GM23338 (cell line): ENCODE data around the gene YBEY. TPM values are rescaled to one million over a fixed set of nuclear protein-coding genes. Genes with fewer than 3 reads are reported as not detected.

Experiments used
- ATAC-seq: fragments of 200-7000 bp; cut with Tn5 transposase; 3 replicates; pipeline ENCODE4 v1.9.1; 2020
- DNase-seq: peaks from one replicate; pipeline ENCODE4 v3.0.0-alpha.2; 2015; ENCODE audit warnings: low spot score
- H2AFZ ChIP-seq: fragments of 200-600 bp; sonication (generic); 2 replicates; pipeline ENCODE4 v1.8.0; 2016; ENCODE audit warnings: antibody characterized with exemption, mild to moderate bottlenecking, moderate library complexity
- H3F3A ChIP-seq: fragments of 200-600 bp; sonication (generic); replicated peaks from 2 replicates; pipeline ENCODE4 v1.8.0; 2017; ENCODE audit warnings: antibody characterized with exemption, mixed run types, low read depth
- H3K27ac ChIP-seq: fragments of 200-600 bp; sonication (generic); 2 replicates; pipeline ENCODE4 v1.6.1; 2016; ENCODE audit warnings: low read depth
- H3K27me3 ChIP-seq: fragments of 200-600 bp; sonication (generic); 2 replicates; pipeline ENCODE4 v1.8.0; 2016; ENCODE audit warnings: mild to moderate bottlenecking, mixed run types, moderate library complexity; ENCODE audit not compliant: insufficient read depth
- H3K36me3 ChIP-seq: fragments of 200-600 bp; sonication (generic); 2 replicates; pipeline ENCODE4 v1.8.0; 2016; ENCODE audit warnings: mild to moderate bottlenecking; ENCODE audit not compliant: insufficient read depth
- H3K4me1 ChIP-seq: fragments of 200-600 bp; sonication (generic); 2 replicates; pipeline ENCODE4 v1.8.0; 2016; ENCODE audit warnings: mild to moderate bottlenecking, moderate library complexity; ENCODE audit not compliant: insufficient read depth
- H3K4me2 ChIP-seq: fragments of 200-600 bp; sonication (generic); 2 replicates; pipeline ENCODE4 v1.7.1; 2017; ENCODE audit warnings: mixed run types
- H3K4me3 ChIP-seq: fragments of 200-600 bp; sonication (generic); 2 replicates; pipeline ENCODE4 v1.6.1; 2016; ENCODE audit warnings: mixed run types
- H3K79me2 ChIP-seq: fragments of 200-600 bp; sonication (generic); replicated peaks from 2 replicates; pipeline ENCODE4 v1.8.0; 2017; ENCODE audit warnings: mild to moderate bottlenecking; ENCODE audit not compliant: insufficient read depth
- H3K9me2 ChIP-seq: fragments of 200-600 bp; sonication (generic); 2 replicates; pipeline ENCODE4 v1.8.0; 2017; ENCODE audit not compliant: insufficient read depth
- H4K20me1 ChIP-seq: fragments of 200-600 bp; sonication (generic); replicated peaks from 2 replicates; pipeline ENCODE4 v1.8.0; 2017; ENCODE audit warnings: mild to moderate bottlenecking; ENCODE audit not compliant: insufficient read depth
- H3K27ac Mint-ChIP-seq: 2 replicates; pipeline ENCODE4 v1.8.0; 2020; ENCODE audit warnings: inconsistent platforms, mild to moderate bottlenecking, moderate library complexity, mixed read lengths
- H3K27me3 Mint-ChIP-seq: 3 replicates; pipeline ENCODE4 v1.8.0; 2022; ENCODE audit warnings: low read depth, mild to moderate bottlenecking, moderate library complexity, mixed read lengths, inconsistent platforms; ENCODE audit not compliant: insufficient read depth, poor library complexity
- H3K36me3 Mint-ChIP-seq: 3 replicates; pipeline ENCODE4 v1.8.0; 2021; ENCODE audit warnings: low read depth, mild to moderate bottlenecking, inconsistent platforms, moderate library complexity, mixed read lengths
- H3K4me1 Mint-ChIP-seq: 3 replicates; pipeline ENCODE4 v1.8.0; 2020; ENCODE audit warnings: mild to moderate bottlenecking, inconsistent platforms, mixed read lengths
- H3K4me3 Mint-ChIP-seq: 3 replicates; pipeline ENCODE4 v1.8.0; 2021; ENCODE audit warnings: moderate library complexity, mild to moderate bottlenecking, inconsistent platforms, mixed read lengths
- H3K9me3 Mint-ChIP-seq: 3 replicates; pipeline ENCODE4 v1.8.0; 2020; ENCODE audit warnings: moderate library complexity, mild to moderate bottlenecking, inconsistent platforms, mixed read lengths
- CREB1 ChIP-seq: fragments of 250-450 bp; sonication (Bioruptor Pico); IDR thresholded peaks from 2 replicates; pipeline ENCODE4 v1.5.0; 2020; ENCODE audit warnings: low read depth, mild to moderate bottlenecking, moderate library complexity
- EZH2 ChIP-seq: fragments of 200-600 bp; sonication (generic); IDR thresholded peaks from one replicate; pipeline ENCODE4 v1.8.0; 2017; ENCODE audit warnings: antibody characterized with exemption, mild to moderate bottlenecking, low read depth; ENCODE audit not compliant: unreplicated experiment
- EZH2phosphoT487 ChIP-seq: fragments of 200-600 bp; sonication (generic); IDR thresholded peaks from one replicate; pipeline ENCODE4 v1.8.1; 2018; ENCODE audit warnings: antibody characterized with exemption; ENCODE audit not compliant: unreplicated experiment
- NANOG ChIP-seq: IDR thresholded peaks from 2 replicates; pipeline ENCODE4 v1.6.1; 2016; ENCODE audit warnings: antibody characterized with exemption, borderline replicate concordance
- POLR2AphosphoS5 ChIP-seq: IDR thresholded peaks from 2 replicates; pipeline ENCODE4 v1.6.1; 2016; ENCODE audit warnings: antibody characterized with exemption, low read depth
- STAT1 ChIP-seq: IDR thresholded peaks from one replicate; pipeline ENCODE4 v1.6.1; 2016; ENCODE audit warnings: antibody characterized with exemption; ENCODE audit not compliant: unreplicated experiment
- ZNF114 ChIP-seq: fragments of 250-450 bp; sonication (Bioruptor Pico); IDR thresholded peaks from 2 replicates; pipeline ENCODE4 v1.5.0; 2020; ENCODE audit warnings: mild to moderate bottlenecking, moderate library complexity
- polyA plus RNA-seq: library from polyadenylated mRNA; unstranded; fragments of >200 nt; fragmentation: Nextera tagmentation; extraction: Ambion mirVana; gene quantifications from 2 replicates; pipeline ENCODE4 v1.2.1, GENCODE V29; 2016
- total RNA-seq: library from RNA; depleted of rRNA; stranded (reverse); fragments of >200 nt; shearing (Covaris generic); gene quantifications from 2 replicates; pipeline ENCODE4 v1.2.3, GENCODE V29; 2014
- TF ChIP-seq, protein P1 (sequence below): IDR thresholded peaks from 2 replicates; pipeline ENCODE4 v1.6.1; 2016; ENCODE audit warnings: antibody characterized with exemption
- TF ChIP-seq, protein P2 (sequence below): IDR thresholded peaks from one replicate; pipeline ENCODE4 v1.6.1; 2018; ENCODE audit warnings: antibody characterized with exemption; ENCODE audit not compliant: unreplicated experiment
- TF ChIP-seq, protein P3 (sequence below), 2 experiments: fragments of 200-600 bp in 1 of 2; sonication (generic) in 1 of 2; conservative IDR thresholded peaks; 2 replicates each; pipeline versions ENCODE4 v1.5.1 to v1.6.1; 2016 to 2017; ENCODE audit warnings: antibody characterized with exemption in 2 of 2, low read depth in 2 of 2, mild to moderate bottlenecking in 2 of 2, moderate library complexity in 1 of 2
- TF ChIP-seq, protein P4 (sequence below): fragments of 250-450 bp; sonication (Bioruptor Pico); IDR thresholded peaks from 2 replicates; pipeline ENCODE4 v1.5.0; 2020; ENCODE audit warnings: mild to moderate bottlenecking, moderate library complexity

Gene YBEY
- total and polyA plus RNA-seq, 2 experiments from 2014 or later = 28.1 to 31.8 TPM

DNA sequence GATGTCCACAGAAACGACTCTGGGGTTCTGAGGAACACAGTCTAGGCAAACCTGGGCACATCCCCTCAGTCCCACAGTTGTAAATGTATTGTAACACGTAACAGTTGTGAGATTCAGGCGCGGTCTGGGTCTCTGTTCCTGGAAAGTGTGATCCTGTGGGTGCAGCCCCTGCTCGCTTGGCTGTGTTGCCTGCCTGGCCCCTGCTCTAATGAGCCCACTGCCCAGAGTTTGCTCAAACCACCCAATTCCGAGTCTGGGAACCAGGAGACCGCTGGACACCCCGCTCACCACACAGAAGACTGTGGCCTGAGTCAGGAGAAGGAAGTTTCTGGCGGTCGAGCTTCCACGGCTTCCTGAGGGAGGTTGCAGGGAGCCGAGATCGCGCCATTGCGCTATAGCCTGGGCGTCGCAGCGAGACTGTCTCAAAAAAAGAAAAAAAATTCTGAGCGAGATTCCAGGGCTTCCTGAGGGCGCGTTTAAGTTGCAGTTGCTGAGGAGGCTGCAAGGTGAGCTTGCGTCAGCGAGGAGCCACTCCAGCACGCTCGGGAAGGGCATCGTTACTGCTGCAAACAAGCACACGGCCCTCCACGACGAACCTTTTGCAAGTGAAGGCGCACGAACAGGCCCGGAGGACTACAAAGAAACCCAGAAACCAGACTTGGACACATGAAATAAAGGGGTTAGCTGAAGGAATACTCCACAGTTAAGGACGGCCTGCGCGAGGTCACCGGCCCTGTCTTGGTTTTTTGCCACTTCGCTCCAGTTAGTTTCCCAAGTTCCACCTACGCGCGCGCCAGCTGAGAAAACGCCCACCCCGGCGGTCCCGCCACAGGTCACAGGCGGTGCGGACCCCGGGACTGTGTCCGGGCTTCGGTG is 36.4 kb downstream of the YBEY start:
- H3K4me1 Mint-ChIP-seq = peaks cover 41% of the 10 kb centered on the region
- peak overlapping the region; percentile 100 for H3K4me2 ChIP-seq
- H3K36me3 Mint-ChIP-seq = peaks cover 39% of the 10 kb centered on the region
- peaks cover 6% of the 10 kb centered on the region; the same call in 1 of the 2 replicates for H3K36me3 ChIP-seq
- no peaks in the 10 kb centered on the region for H3K27me3 ChIP-seq
- no peak overlapping the region for H2AFZ ChIP-seq
- peaks cover 19% of the 10 kb centered on the region for H3F3A ChIP-seq
- peaks cover 16% of the 10 kb centered on the region for H3K27me3 Mint-ChIP-seq
- DNase-seq (peak; percentile 45), ATAC-seq (no peak)
- peaks cover 25% of the 10 kb centered on the region for H4K20me1 ChIP-seq
- peak overlapping the region; percentile 97 for H3K4me3 Mint-ChIP-seq
- H3K9me3 Mint-ChIP-seq = 0 out of 3 replicates have a peak, but pooled peaks cover 4% of the 10 kb centered on the region
- peak overlapping the region; percentile 98 for H3K4me3 ChIP-seq
- H3K27ac ChIP-seq = peak overlapping the region; percentile 96
- H3K9me2 ChIP-seq = no peaks in the 10 kb centered on the region
- H3K79me2 ChIP-seq = peaks cover 52% of the 10 kb centered on the region
- peak overlapping the region; percentile 98 for H3K27ac Mint-ChIP-seq
- H3K4me1 ChIP-seq = peaks cover 35% of the 10 kb centered on the region
- no peak; the same call in 1 of the 2 replicates for TF ChIP-seq POLR2AphosphoS5
- TF ChIP-seq, protein P1, sequence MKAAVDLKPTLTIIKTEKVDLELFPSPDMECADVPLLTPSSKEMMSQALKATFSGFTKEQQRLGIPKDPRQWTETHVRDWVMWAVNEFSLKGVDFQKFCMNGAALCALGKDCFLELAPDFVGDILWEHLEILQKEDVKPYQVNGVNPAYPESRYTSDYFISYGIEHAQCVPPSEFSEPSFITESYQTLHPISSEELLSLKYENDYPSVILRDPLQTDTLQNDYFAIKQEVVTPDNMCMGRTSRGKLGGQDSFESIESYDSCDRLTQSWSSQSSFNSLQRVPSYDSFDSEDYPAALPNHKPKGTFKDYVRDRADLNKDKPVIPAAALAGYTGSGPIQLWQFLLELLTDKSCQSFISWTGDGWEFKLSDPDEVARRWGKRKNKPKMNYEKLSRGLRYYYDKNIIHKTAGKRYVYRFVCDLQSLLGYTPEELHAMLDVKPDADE = no peak
- TF ChIP-seq, protein P2, sequence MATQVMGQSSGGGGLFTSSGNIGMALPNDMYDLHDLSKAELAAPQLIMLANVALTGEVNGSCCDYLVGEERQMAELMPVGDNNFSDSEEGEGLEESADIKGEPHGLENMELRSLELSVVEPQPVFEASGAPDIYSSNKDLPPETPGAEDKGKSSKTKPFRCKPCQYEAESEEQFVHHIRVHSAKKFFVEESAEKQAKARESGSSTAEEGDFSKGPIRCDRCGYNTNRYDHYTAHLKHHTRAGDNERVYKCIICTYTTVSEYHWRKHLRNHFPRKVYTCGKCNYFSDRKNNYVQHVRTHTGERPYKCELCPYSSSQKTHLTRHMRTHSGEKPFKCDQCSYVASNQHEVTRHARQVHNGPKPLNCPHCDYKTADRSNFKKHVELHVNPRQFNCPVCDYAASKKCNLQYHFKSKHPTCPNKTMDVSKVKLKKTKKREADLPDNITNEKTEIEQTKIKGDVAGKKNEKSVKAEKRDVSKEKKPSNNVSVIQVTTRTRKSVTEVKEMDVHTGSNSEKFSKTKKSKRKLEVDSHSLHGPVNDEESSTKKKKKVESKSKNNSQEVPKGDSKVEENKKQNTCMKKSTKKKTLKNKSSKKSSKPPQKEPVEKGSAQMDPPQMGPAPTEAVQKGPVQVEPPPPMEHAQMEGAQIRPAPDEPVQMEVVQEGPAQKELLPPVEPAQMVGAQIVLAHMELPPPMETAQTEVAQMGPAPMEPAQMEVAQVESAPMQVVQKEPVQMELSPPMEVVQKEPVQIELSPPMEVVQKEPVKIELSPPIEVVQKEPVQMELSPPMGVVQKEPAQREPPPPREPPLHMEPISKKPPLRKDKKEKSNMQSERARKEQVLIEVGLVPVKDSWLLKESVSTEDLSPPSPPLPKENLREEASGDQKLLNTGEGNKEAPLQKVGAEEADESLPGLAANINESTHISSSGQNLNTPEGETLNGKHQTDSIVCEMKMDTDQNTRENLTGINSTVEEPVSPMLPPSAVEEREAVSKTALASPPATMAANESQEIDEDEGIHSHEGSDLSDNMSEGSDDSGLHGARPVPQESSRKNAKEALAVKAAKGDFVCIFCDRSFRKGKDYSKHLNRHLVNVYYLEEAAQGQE = no peak
- no peak for TF ChIP-seq ZNF114 (CRISPR knock-in tag)
- no peak for TF ChIP-seq EZH2phosphoT487
- TF ChIP-seq NANOG = no peak
- TF ChIP-seq EZH2 = no peak
- TF ChIP-seq, protein P3, sequence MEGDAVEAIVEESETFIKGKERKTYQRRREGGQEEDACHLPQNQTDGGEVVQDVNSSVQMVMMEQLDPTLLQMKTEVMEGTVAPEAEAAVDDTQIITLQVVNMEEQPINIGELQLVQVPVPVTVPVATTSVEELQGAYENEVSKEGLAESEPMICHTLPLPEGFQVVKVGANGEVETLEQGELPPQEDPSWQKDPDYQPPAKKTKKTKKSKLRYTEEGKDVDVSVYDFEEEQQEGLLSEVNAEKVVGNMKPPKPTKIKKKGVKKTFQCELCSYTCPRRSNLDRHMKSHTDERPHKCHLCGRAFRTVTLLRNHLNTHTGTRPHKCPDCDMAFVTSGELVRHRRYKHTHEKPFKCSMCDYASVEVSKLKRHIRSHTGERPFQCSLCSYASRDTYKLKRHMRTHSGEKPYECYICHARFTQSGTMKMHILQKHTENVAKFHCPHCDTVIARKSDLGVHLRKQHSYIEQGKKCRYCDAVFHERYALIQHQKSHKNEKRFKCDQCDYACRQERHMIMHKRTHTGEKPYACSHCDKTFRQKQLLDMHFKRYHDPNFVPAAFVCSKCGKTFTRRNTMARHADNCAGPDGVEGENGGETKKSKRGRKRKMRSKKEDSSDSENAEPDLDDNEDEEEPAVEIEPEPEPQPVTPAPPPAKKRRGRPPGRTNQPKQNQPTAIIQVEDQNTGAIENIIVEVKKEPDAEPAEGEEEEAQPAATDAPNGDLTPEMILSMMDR (conservative IDR thresholded peaks at IDR 0.05; ENCODE audit: low read depth in 2 of 2) = no peak
- TF ChIP-seq, protein P4, sequence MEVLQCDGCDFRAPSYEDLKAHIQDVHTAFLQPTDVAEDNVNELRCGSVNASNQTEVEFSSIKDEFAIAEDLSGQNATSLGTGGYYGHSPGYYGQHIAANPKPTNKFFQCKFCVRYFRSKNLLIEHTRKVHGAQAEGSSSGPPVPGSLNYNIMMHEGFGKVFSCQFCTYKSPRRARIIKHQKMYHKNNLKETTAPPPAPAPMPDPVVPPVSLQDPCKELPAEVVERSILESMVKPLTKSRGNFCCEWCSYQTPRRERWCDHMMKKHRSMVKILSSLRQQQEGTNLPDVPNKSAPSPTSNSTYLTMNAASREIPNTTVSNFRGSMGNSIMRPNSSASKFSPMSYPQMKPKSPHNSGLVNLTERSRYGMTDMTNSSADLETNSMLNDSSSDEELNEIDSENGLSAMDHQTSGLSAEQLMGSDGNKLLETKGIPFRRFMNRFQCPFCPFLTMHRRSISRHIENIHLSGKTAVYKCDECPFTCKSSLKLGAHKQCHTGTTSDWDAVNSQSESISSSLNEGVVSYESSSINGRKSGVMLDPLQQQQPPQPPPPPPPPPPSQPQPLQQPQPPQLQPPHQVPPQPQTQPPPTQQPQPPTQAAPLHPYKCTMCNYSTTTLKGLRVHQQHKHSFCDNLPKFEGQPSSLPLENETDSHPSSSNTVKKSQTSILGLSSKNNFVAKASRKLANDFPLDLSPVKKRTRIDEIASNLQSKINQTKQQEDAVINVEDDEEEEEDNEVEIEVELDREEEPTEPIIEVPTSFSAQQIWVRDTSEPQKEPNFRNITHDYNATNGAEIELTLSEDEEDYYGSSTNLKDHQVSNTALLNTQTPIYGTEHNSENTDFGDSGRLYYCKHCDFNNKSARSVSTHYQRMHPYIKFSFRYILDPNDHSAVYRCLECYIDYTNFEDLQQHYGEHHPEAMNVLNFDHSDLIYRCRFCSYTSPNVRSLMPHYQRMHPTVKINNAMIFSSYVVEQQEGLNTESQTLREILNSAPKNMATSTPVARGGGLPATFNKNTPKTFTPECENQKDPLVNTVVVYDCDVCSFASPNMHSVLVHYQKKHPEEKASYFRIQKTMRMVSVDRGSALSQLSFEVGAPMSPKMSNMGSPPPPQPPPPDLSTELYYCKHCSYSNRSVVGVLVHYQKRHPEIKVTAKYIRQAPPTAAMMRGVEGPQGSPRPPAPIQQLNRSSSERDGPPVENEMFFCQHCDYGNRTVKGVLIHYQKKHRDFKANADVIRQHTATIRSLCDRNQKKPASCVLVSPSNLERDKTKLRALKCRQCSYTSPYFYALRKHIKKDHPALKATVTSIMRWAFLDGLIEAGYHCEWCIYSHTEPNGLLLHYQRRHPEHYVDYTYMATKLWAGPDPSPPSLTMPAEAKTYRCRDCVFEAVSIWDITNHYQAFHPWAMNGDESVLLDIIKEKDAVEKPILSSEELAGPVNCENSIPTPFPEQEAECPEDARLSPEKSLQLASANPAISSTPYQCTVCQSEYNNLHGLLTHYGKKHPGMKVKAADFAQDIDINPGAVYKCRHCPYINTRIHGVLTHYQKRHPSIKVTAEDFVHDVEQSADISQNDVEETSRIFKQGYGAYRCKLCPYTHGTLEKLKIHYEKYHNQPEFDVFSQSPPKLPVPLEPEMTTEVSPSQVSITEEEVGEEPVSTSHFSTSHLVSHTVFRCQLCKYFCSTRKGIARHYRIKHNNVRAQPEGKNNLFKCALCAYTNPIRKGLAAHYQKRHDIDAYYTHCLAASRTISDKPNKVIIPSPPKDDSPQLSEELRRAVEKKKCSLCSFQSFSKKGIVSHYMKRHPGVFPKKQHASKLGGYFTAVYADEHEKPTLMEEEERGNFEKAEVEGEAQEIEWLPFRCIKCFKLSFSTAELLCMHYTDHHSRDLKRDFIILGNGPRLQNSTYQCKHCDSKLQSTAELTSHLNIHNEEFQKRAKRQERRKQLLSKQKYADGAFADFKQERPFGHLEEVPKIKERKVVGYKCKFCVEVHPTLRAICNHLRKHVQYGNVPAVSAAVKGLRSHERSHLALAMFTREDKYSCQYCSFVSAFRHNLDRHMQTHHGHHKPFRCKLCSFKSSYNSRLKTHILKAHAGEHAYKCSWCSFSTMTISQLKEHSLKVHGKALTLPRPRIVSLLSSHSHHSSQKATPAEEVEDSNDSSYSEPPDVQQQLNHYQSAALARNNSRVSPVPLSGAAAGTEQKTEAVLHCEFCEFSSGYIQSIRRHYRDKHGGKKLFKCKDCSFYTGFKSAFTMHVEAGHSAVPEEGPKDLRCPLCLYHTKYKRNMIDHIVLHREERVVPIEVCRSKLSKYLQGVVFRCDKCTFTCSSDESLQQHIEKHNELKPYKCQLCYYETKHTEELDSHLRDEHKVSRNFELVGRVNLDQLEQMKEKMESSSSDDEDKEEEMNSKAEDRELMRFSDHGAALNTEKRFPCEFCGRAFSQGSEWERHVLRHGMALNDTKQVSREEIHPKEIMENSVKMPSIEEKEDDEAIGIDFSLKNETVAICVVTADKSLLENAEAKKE = no peak
- TF ChIP-seq STAT1 = no peak
- TF ChIP-seq CREB1 = no peak
